ENCODE results near the gene TUBA4A. TPM values are rescaled to one million over a fixed set of nuclear protein-coding genes. Genes with fewer than 3 reads are reported as not detected.

TUBA4A gene
- total and polyA plus RNA-seq, 2 of the 4 experiments (the other 2 are of a cell fraction), result 21.9 to 35.6 TPM

GRCh38 chr2:219279151-219279915 is 25.6 kb upstream of the TUBA4A start, which contains the start of gene DNAJB2:
DNAJB2 (plus strand) TSS chr2:219279366; CDS start chr2:219279834, 468 bp downstream.
- peak within 1 kb of the TSS; percentile 49 for H2AK9ac ChIP-seq (replicated peaks; ENCODE audit: low read depth, low read length, poor library complexity)
- peak within 1 kb of the TSS; percentile 96 for H3K14ac ChIP-seq (replicated peaks; ENCODE audit: low read depth, low read length)
- peak within 1 kb of the TSS; percentile 90 for H4K5ac ChIP-seq (ENCODE audit: low read depth, low read length)
- peak within 1 kb of the TSS; percentile 79 for H2BK5ac ChIP-seq (ENCODE audit: low read depth, low read length, poor library complexity, severe bottlenecking)
- dilution Hi-C loops (cut with HindIII; ENCODE audit: low sequenced_read_pairs, unreplicated experiment) (no loop called here), intact Hi-C loops (cut with micrococcal nuclease) (loop anchor here (1.0 to 5.0 kb wide), 3 partner anchors 10 to 102 kb away; partner anchors contain the start of genes ABCB6, CNPPD1 and RETREG2), in situ Hi-C loops (cut with MboI; ENCODE audit: low sequenced_read_pairs) (no loop called here)
- peak within 1 kb of the TSS; percentile 96 for H2AFZ ChIP-seq (replicated peaks; ENCODE audit: low read length, poor library complexity)
- H2BK15ac ChIP-seq (ENCODE audit: low read depth, low read length), result peak within 1 kb of the TSS; percentile 75; the same call in 2 of the 3 replicates
- POLR2A ChIA-PET (ENCODE audit: unreplicated experiment), result interaction anchor here (0.5 kb wide), 1 partner anchor 9 kb away, joined by 3 read pairs; no protein-coding TSS in a partner anchor
- ATAC-seq (ENCODE audit: low read depth) (peak; percentile 91), DNase-seq (peak; percentile 99)
- 1% methylated on average over 27 of the region's 65 CpGs; no CpG with 5 or more reads in 1 of the 2 experiments for WGBS, 2 experiments (ENCODE audit: extremely low coverage in 2 of 2, insufficient read length in 1 of 2)
- no peaks in the 10 kb centered on the region for H3K9me3 ChIP-seq (ENCODE audit: control insufficient read depth, insufficient read depth, low read length)
- H3K4ac ChIP-seq (ENCODE audit: low read depth, low read length), result peak within 1 kb of the TSS; percentile 85
- H3K9me1 ChIP-seq (ENCODE audit: insufficient read depth, low read length), result peaks cover 8% of the 10 kb centered on the region
- CTCF ChIA-PET, result interaction anchor here (0.6 to 3.2 kb wide), 7 partner anchors 10 to 108 kb away, joined by 3 to 29 read pairs (median 3); no protein-coding TSS in a partner anchor
- H2BK20ac ChIP-seq (ENCODE audit: low read depth, low read length), result peak within 1 kb of the TSS; percentile 91
- peak within 1 kb of the TSS; percentile 83 for H3K23ac ChIP-seq (ENCODE audit: low read depth, low read length)
- H4K8ac ChIP-seq (ENCODE audit: low read depth in 2 of 2, low read length in 2 of 2), result peak within 1 kb of the TSS; percentile 87; a peak in 3 of 4 replicates
- H3K18ac ChIP-seq (ENCODE audit: low read depth, low read length), result peak within 1 kb of the TSS; percentile 80
- H3K56ac ChIP-seq (ENCODE audit: extremely low read depth, insufficient read depth, low read length), result peak within 1 kb of the TSS; percentile 87
- peak within 1 kb of the TSS; percentile 96 for H2BK120ac ChIP-seq (ENCODE audit: low read depth, low read length)
- H3K27me3 ChIP-seq (ENCODE audit: control insufficient read depth, insufficient read depth, low read length), result no peaks in the 10 kb centered on the region
- H3K4me2 ChIP-seq (ENCODE audit: low read depth, low read length), result peak within 1 kb of the TSS; percentile 95
- H3K27ac ChIP-seq (ENCODE audit: insufficient read depth, low read length), result peak within 1 kb of the TSS; percentile 82
- H3K4me3 ChIP-seq (ENCODE audit: insufficient read depth, low read depth, low read length), result peak within 1 kb of the TSS; percentile 65
- no TSS peak for BruUV-seq (replicated peaks)
- H2AK5ac ChIP-seq (ENCODE audit: low read depth, low read length), result peak within 1 kb of the TSS; percentile 96
- H3K9ac ChIP-seq (ENCODE audit: low read depth, low read length), result peak within 1 kb of the TSS; percentile 85
- peaks cover 16 to 30% of the 10 kb centered on the region in 2 experiments for H3K79me1 ChIP-seq (ENCODE audit: low read depth in 1 of 2, low read length in 2 of 2)
- H3K4me1 ChIP-seq (ENCODE audit: control insufficient read depth, insufficient read depth, low read length), result peaks cover 14% of the 10 kb centered on the region
- H4K20me1 ChIP-seq (ENCODE audit: insufficient read depth, low read length), result no peaks in the 10 kb centered on the region
- peak within 1 kb of the TSS; percentile 67 for H4K91ac ChIP-seq (ENCODE audit: insufficient read depth, low read depth, low read length)
- H3K36me3 ChIP-seq (ENCODE audit: control insufficient read depth, insufficient read depth, low read length), result peaks cover 37% of the 10 kb centered on the region
- TF ChIP-seq FOS (IDR thresholded peaks at IDR 0.05; ENCODE audit: low read depth, low read length), result 0 out of 2 replicates have a peak, but pooled peaks have one; percentile 22
- TF ChIP-seq POLR2A (IDR thresholded peaks at IDR 0.05; ENCODE audit: low read depth, low read length), result peak; percentile 89
- peak; percentile 38; the same call in 1 of the 2 replicates for TF ChIP-seq CEBPB (IDR thresholded peaks at IDR 0.05; ENCODE audit: low read depth, low read length)
- TF ChIP-seq ELK1 (IDR thresholded peaks at IDR 0.05; ENCODE audit: borderline replicate concordance, low read depth, low read length), result no peak
- peak; percentile 96 for TF ChIP-seq MAZ (IDR thresholded peaks at IDR 0.05; ENCODE audit: borderline replicate concordance, low read depth, low read length)
- TF ChIP-seq MXI1 (IDR thresholded peaks at IDR 0.05; ENCODE audit: borderline replicate concordance, low read depth, low read length), result peak; percentile 57; the same call in 1 of the 2 replicates
- no peak; the same call in 1 of the 2 replicates for TF ChIP-seq NFE2L2 (IDR thresholded peaks at IDR 0.05; ENCODE audit: low read depth, low read length)
- 0 out of 2 replicates have a peak, but pooled peaks have one; percentile 16 for TF ChIP-seq USF2 (IDR thresholded peaks at IDR 0.05; ENCODE audit: low read depth, low read length)
- TF ChIP-seq BHLHE40 (IDR thresholded peaks at IDR 0.05; ENCODE audit: low read depth, low read length), result peak; percentile 72
- no peak for TF ChIP-seq RCOR1 (IDR thresholded peaks at IDR 0.05; ENCODE audit: insufficient replicate concordance, low read length)
- TF ChIP-seq RAD21 (IDR thresholded peaks at IDR 0.05; ENCODE audit: low read length), result peak; percentile 37
- TF ChIP-seq CHD1 (IDR thresholded peaks at IDR 0.05; ENCODE audit: low read depth, low read length), result no peak; the same call in 1 of the 2 replicates
- TF ChIP-seq CTCF (conservative IDR thresholded peaks at IDR 0.05; ENCODE audit: low read depth, low read length), result peak; percentile 45

Data from IMR-90 (cell line).